H1 (cell line): ENCODE results near the gene SLC35B4. TPM values are rescaled to one million over a fixed set of nuclear protein-coding genes. Genes with fewer than 3 reads are reported as not detected.

ENCODE experiments used
- polyA plus RNA-seq, 7 experiments: library from polyadenylated mRNA; depleted of rRNA in 3 of 7; stranded (reverse) in 5 of 7; unstranded in 2 of 7; fragments of >200 nt in 5 of 7; fragments of 200-250 nt in 2 of 7; gene quantifications; 1 replicate in 5 of 7; 2 replicates in 1 of 7; 4 replicates in 1 of 7; pipeline versions ENCODE4 v1.2.1 to v1.2.3, GENCODE V29; 2011 to 2013; ENCODE audit warnings: missing spikeins in 2 of 7, mixed read lengths in 2 of 7
- total RNA-seq: library from RNA; stranded (reverse); fragmentation: NEBNext Ultra II Directional; extraction: Animal tissue kit (Norgen Biotek cat#: 25700); gene quantifications from 2 replicates; pipeline ENCODE4 v1.2.1, GENCODE V29; 2021

The SLC35B4 gene
- total and polyA plus RNA-seq, 2 of the 8 experiments (the other 6 are each of a cell fraction or from before 2014, with no cell fraction given) = 28.9 to 34.6 TPM

Other genes starting within 250 kb of the SLC35B4 start
- gene LRGUK, start 189.6 kb downstream of the SLC35B4 start, total RNA-seq = 2.4 and 3.6 TPM in 2 replicates
- gene LRGUK, start 189.6 kb downstream of the SLC35B4 start, polyA plus RNA-seq (2011; rRNA removed) = 1.5 and 1.6 TPM in 2 replicates
- 189 and 195 TPM in 2 replicates for gene AKR1B1, start 142.2 kb upstream of the SLC35B4 start, total RNA-seq
- 215 and 273 TPM in 2 replicates for gene AKR1B1, start 142.2 kb upstream of the SLC35B4 start, polyA plus RNA-seq (2011; rRNA removed)
- not detected in 2 replicates for gene AKR1B10, start 210.6 kb upstream of the SLC35B4 start, total RNA-seq
- gene AKR1B10, start 210.6 kb upstream of the SLC35B4 start, polyA plus RNA-seq (2011; rRNA removed) = 0.03 TPM in 1 of 2 replicates, not detected in the other
- 0.25 and 0.47 TPM in 2 replicates for gene AKR1B15, start 232.2 kb upstream of the SLC35B4 start, total RNA-seq
- 0.15 TPM in 1 of 2 replicates, not detected in the other for gene AKR1B15, start 232.2 kb upstream of the SLC35B4 start, polyA plus RNA-seq (2011; rRNA removed)